Measurements from ENCODE around the gene KCNQ1. TPM values are rescaled to one million over a fixed set of nuclear protein-coding genes. Genes with fewer than 3 reads are reported as not detected.

The KCNQ1 gene
- total RNA-seq, 2 donors from 2014 or later, result 33.5 to 39.7 TPM

- DNase-seq, result peak; percentile 81
- ATAC-seq, result peak; percentile 92 to 94
- intact Hi-C loops (cut with DNase I), result no loop called here
Observed at GRCh38 chr11:2778630-2779498, 334.1 kb downstream of the KCNQ1 start.

- intact Hi-C loops (cut with DNase I), result no loop called here
- DNase-seq (no peak), ATAC-seq (peak in 1 of 2 donors; percentile 54)
Observed at GRCh38 chr11:2779499-2779980, 334.7 kb downstream of the KCNQ1 start.

- intact Hi-C loops (cut with DNase I), result loop anchor here in 1 of 2 donors (10.0 kb wide), 1 partner anchor 105 kb away; the partner anchor contains the start of gene CDKN1C
- no peak for ATAC-seq
- DNase-seq, result peak; percentile 37
Observed at GRCh38 chr11:2779981-2780849, 335.4 kb downstream of the KCNQ1 start.

GRCh38 chr11:2780850-2781407 is 336.1 kb downstream of the KCNQ1 start:
- DNase-seq (no peak), ATAC-seq (no peak)
- intact Hi-C loops (cut with DNase I), result loop anchor here in 1 of 2 donors (10.0 kb wide), 1 partner anchor 104 kb away; the partner anchor contains the start of gene CDKN1C

- DNase-seq (peak; percentile 33), ATAC-seq (no peak)
Observed at GRCh38 chr11:2781408-2782274, 336.8 kb downstream of the KCNQ1 start.

GRCh38 chr11:2782769-2783168 is 338.0 kb downstream of the KCNQ1 start:
- ATAC-seq (no peak), DNase-seq (no peak)
- intact Hi-C loops (cut with DNase I), result loop anchor here in 1 of 2 donors (10.0 kb wide), 1 partner anchor 102 kb away; the partner anchor contains the start of gene CDKN1C

More at GRCh38 chr11:2781408-2782274, 336.8 kb downstream of the KCNQ1 start:
- intact Hi-C loops (cut with DNase I), result loop anchor here in 1 of 2 donors (10.0 kb wide), 1 partner anchor 103 kb away; the partner anchor contains the start of gene CDKN1C

- DNase-seq (no peak), ATAC-seq (no peak)
- intact Hi-C loops (cut with DNase I), result loop anchor here in 1 of 2 donors (10.0 kb wide), 1 partner anchor 101 kb away; the partner anchor contains the start of gene CDKN1C
Observed at GRCh38 chr11:2783536-2784082, 338.8 kb downstream of the KCNQ1 start.

GRCh38 chr11:2787816-2788167 is 343.0 kb downstream of the KCNQ1 start:
- intact Hi-C loops (cut with DNase I), result loop anchor here in 1 of 2 donors (10.0 kb wide), 1 partner anchor 97 kb away; the partner anchor contains the start of gene CDKN1C
- ATAC-seq, result no peak
- peak; percentile 5 for DNase-seq

- peak; percentile 29 to 58 for ATAC-seq
- peak; percentile 18 for DNase-seq
- intact Hi-C loops (cut with DNase I), result loop anchor here in 1 of 2 donors (10.0 kb wide), 1 partner anchor 96 kb away; the partner anchor contains the start of gene CDKN1C
Observed at GRCh38 chr11:2788168-2789071, 343.6 kb downstream of the KCNQ1 start.

GRCh38 chr11:2789331-2789730 is 344.5 kb downstream of the KCNQ1 start:
- DNase-seq (peak; percentile 8), ATAC-seq (no peak)
- intact Hi-C loops (cut with DNase I), result loop anchor here in 1 of 2 donors (10.0 kb wide), 1 partner anchor 95 kb away; the partner anchor contains the start of gene CDKN1C

GRCh38 chr11:2789791-2790567 is 345.2 kb downstream of the KCNQ1 start:
- intact Hi-C loops (cut with DNase I), result loop anchor here in 1 of 2 donors (10.0 kb wide), 1 partner anchor 95 kb away; the partner anchor contains the start of gene CDKN1C
- DNase-seq (peak; percentile 13), ATAC-seq (no peak)

GRCh38 chr11:2790568-2790921 is 345.7 kb downstream of the KCNQ1 start:
- intact Hi-C loops (cut with DNase I), result no loop called here
- DNase-seq, result peak; percentile 11
- no peak for ATAC-seq

- DNase-seq (no peak), ATAC-seq (no peak)
- intact Hi-C loops (cut with DNase I), result no loop called here
Observed at GRCh38 chr11:2791139-2791520, 346.3 kb downstream of the KCNQ1 start.

GRCh38 chr11:2791521-2792380 is 346.9 kb downstream of the KCNQ1 start:
- DNase-seq (peak; percentile 70), ATAC-seq (peak; percentile 33 to 55)
- intact Hi-C loops (cut with DNase I), result no loop called here
